A549 (cell line): ENCODE results near the gene CCT5. TPM values are rescaled to one million over a fixed set of nuclear protein-coding genes. Genes with fewer than 3 reads are reported as not detected.

Source experiments
- ATAC-seq, 2 experiments: fragments of 200-7000 bp in 1 of 2; fragments of >200 bp in 1 of 2; cut with Nextera tagmentation in 1 of 2; cut with Tn5 transposase in 1 of 2; 3 replicates each; pipeline versions ENCODE4 v1.8.0 to v1.9.1; 2018 to 2020; ENCODE audit warnings: mild to moderate bottlenecking in 1 of 2, moderate library complexity in 1 of 2
- CTCF ChIA-PET: fragments of 300-600 bp; sonication (Branson Sonifier 250); formaldehyde crosslinking; extraction: SDS; loops from one replicate; lab custom pipeline; 2021; ENCODE audit warnings: antibody characterized with exemption, inconsistent platforms; lab: Yijun Ruan, JAX
- POLR2A ChIA-PET: fragments of 350-600 bp; formaldehyde crosslinking; extraction: SDS; loops from one replicate; lab custom pipeline; 2021; ENCODE audit warnings: antibody characterized with exemption, inconsistent platforms; lab: Yijun Ruan, JAX
- DNase-seq, 2 experiments: peaks; one replicate each; pipeline versions ENCODE4 v3.0.0 to v3.0.0-alpha.2; 2011 to 2016; ENCODE audit warnings: low read depth in 1 of 2, low spot score in 1 of 2
- FAIRE-seq: peaks from 2 replicates; lab custom pipeline; 2011; peaks lifted over from hg19 to GRCh38; lab: Jason Lieb, UNC
- H3K27ac ChIP-seq, 2 experiments: fragments of >200 bp; sonication (Bioruptor Twin); formaldehyde crosslinking; 3 replicates each; pipeline ENCODE4 v1.5.1; 2016 to 2017
- H3K4me1 ChIP-seq: fragments of >200 bp; sonication (Bioruptor Twin); formaldehyde crosslinking; 3 replicates; pipeline ENCODE4 v1.6.1; 2016
- H3K4me2 ChIP-seq: fragments of >200 bp; sonication (Bioruptor Twin); formaldehyde crosslinking; 3 replicates; pipeline ENCODE4 v1.6.1; 2016
- H3K4me3 ChIP-seq: fragments of >200 bp; sonication (Bioruptor Twin); formaldehyde crosslinking; 3 replicates; pipeline ENCODE4 v1.5.1; 2016
- H3K9me3 ChIP-seq: fragments of >200 bp; sonication (Bioruptor Twin); formaldehyde crosslinking; 3 replicates; pipeline ENCODE4 v1.6.1; 2016
- CEBPB ChIP-seq, 2 experiments: fragments of >200 bp in 1 of 2; sonication (Bioruptor Twin) in 1 of 2; formaldehyde crosslinking in 1 of 2; IDR thresholded peaks; 2 replicates each; pipeline ENCODE4 v1.6.1; 2012 to 2016
- CHD4 ChIP-seq: fragments of 200-600 bp; sonication (generic); IDR thresholded peaks from 2 replicates; pipeline ENCODE4 v1.6.1; 2016; ENCODE audit warnings: antibody characterized with exemption, mild to moderate bottlenecking, borderline replicate concordance
- HOXB5 ChIP-seq: fragments of 250-450 bp; sonication (Bioruptor Pico); IDR thresholded peaks from 2 replicates; pipeline ENCODE4 v1.5.0; 2020; ENCODE audit warnings: mild to moderate bottlenecking, moderate library complexity
- JUN ChIP-seq, 2 experiments: fragments of >200 bp; sonication (Bioruptor Twin); formaldehyde crosslinking; IDR thresholded peaks; 2 replicates in 1 of 2; 3 replicates in 1 of 2; pipeline ENCODE4 v1.6.1; 2016 to 2017
- KDM1A ChIP-seq: fragments of 200-600 bp; sonication (generic); IDR thresholded peaks from 2 replicates; pipeline ENCODE4 v1.6.1; 2016; ENCODE audit warnings: low read depth, mild to moderate bottlenecking
- MAFK ChIP-seq: fragments of 450-650 bp; IDR thresholded peaks from 2 replicates; pipeline ENCODE4 v1.6.1; 2014; ENCODE audit not compliant: partially characterized antibody
- MAZ ChIP-seq: fragments of 150-350 bp; IDR thresholded peaks from 2 replicates; pipeline ENCODE4 v1.6.1; 2014; ENCODE audit warnings: antibody characterized with exemption, low read depth, low read length, borderline replicate concordance
- NFE2L2 ChIP-seq: fragments of 150-350 bp; conservative IDR thresholded peaks from 2 replicates; pipeline ENCODE4 v1.6.1; 2014; ENCODE audit warnings: low read length
- POLR2AphosphoS2 ChIP-seq: conservative IDR thresholded peaks from 2 replicates; pipeline ENCODE4 v1.6.1; 2012; ENCODE audit warnings: low read length, improper control_type of control experiment, inconsistent platforms
- RAD21 ChIP-seq, 2 experiments: fragments of >200 bp in 1 of 2; sonication (Bioruptor Twin) in 1 of 2; formaldehyde crosslinking in 1 of 2; IDR thresholded peaks in 1 of 2; conservative IDR thresholded peaks in 1 of 2; 2 replicates in 1 of 2; 3 replicates in 1 of 2; pipeline ENCODE4 v1.6.1; 2012 to 2018; ENCODE audit warnings: inconsistent platforms in 1 of 2
- RFX5 ChIP-seq: fragments of 450-650 bp; IDR thresholded peaks from 2 replicates; pipeline ENCODE4 v1.7.1; 2014; ENCODE audit warnings: antibody characterized with exemption, mild to moderate bottlenecking, moderate library complexity
- SREBF2 ChIP-seq: fragments of 450-650 bp; IDR thresholded peaks from 2 replicates; pipeline ENCODE4 v1.6.1; 2014; ENCODE audit warnings: mild to moderate bottlenecking, moderate library complexity
- ZC3H11A ChIP-seq: fragments of 450-650 bp; IDR thresholded peaks from 2 replicates; pipeline ENCODE4 v1.6.1; 2014; ENCODE audit warnings: antibody characterized with exemption, mild to moderate bottlenecking
- ZFP36 ChIP-seq: fragments of 450-650 bp; IDR thresholded peaks from 2 replicates; pipeline ENCODE4 v1.6.1; 2014; ENCODE audit warnings: borderline replicate concordance; ENCODE audit not compliant: partially characterized antibody
- WGBS: methylation state at CpG from one replicate; pipeline ENCODE4 v1.1.6; 2017; ENCODE audit errors: missing lambda C conversion rate; 5-methylcytosine and 5-hydroxymethylcytosine counted together
- polyA plus RNA-seq, 4 experiments: library from polyadenylated mRNA; depleted of rRNA in 3 of 4; stranded (reverse); fragments of >200 nt; fragmentation: RNase III in 1 of 4; extraction: RNeasy Plus Mini Kit Qiagen cat#74134 plus additional on column Dnase treatment in 1 of 4; gene quantifications; 2 replicates in 3 of 4; 3 replicates in 1 of 4; pipeline ENCODE4 v1.2.3, GENCODE V29; 2011 to 2017
- TF ChIP-seq, protein P1 (sequence below): fragments of 200-600 bp; sonication (generic); IDR thresholded peaks from 2 replicates; pipeline ENCODE4 v1.6.1; 2016; ENCODE audit warnings: antibody characterized with exemption, mild to moderate bottlenecking, moderate library complexity
- TF ChIP-seq, protein P2 (sequence below): fragments of 450-650 bp; IDR thresholded peaks from 2 replicates; pipeline ENCODE4 v1.6.1; 2014; ENCODE audit warnings: antibody characterized with exemption

The CCT5 gene
- polyA plus RNA-seq, 2 of the 4 experiments (the other 2 are of a cell fraction), result 730 to 858 TPM

DNA sequence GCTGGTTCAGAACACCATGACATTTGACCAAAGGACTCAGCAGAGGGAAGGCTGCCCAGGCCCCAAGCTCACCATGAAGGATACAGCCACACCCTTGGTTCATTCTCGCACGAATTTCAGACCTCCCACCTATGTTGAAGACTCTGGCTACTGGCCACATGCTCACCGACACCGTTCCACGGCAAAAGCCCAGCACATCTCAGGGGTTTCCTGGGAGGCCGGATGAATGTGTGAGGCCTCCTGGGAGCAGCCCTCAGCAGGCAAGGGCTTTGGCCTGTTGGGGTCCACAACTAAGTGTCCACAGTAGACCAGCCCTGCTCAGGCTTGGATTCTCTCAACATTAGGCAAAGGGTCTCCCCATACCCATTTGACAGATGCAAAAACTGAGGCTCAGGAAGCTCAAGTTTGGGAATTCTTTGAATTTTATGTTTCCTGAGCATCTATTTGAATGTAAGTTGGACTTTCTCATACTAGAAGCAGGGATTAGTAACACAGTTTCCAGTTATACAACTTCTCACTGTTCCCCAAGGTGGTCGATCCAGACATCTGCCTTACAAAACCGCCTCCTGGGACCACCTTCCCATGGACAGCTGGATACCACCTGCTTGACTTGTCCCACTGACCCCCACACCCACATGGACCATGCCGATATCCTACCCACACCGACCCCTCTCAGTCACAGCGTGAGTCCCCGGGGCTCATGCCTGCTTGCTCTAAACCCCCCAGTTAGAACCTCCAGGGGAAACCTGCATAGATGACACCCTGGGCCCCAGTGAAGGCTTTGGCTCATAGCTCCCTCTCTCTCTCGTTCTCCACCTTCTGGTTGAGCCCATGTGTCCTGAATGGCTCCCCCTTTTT is 27.9 kb downstream of the CCT5 start:
- H3K4me3 ChIP-seq, result no peak overlapping the region
- TF ChIP-seq CHD4 (no peak), KDM1A (0 out of 2 replicates have a peak, but pooled peaks have one; percentile 33), RAD21 (conservative IDR thresholded peaks at IDR 0.05 in 1 of 2, IDR thresholded peaks at IDR 0.05 in 1 of 2) (no peak)
- TF ChIP-seq, all 56 proteins: peak for 1
- Histone ChIP-seq H3K27ac (no peak overlapping the region), H3K4me2 (no peak overlapping the region), H3K4me1 (no peaks in the 10 kb centered on the region), H3K9me3 (no peaks in the 10 kb centered on the region)
- FAIRE-seq (no peak), ATAC-seq (no peak; a peak in 1 of 6 replicates), DNase-seq (no peak)
- ChIA-PET POLR2A (interaction anchor here (1.0 kb wide), 1 partner anchor 28 kb away, joined by 3 read pairs; the partner anchor contains the start of genes ATPSCKMT and CCT5), CTCF (interaction anchor here (1.5 kb wide), 2 partner anchors 9 to 147 kb away, joined by 3 to 8 read pairs; no protein-coding TSS in a partner anchor)
- WGBS, result 80% methylated on average over 13 of the region's 13 CpGs

DNA sequence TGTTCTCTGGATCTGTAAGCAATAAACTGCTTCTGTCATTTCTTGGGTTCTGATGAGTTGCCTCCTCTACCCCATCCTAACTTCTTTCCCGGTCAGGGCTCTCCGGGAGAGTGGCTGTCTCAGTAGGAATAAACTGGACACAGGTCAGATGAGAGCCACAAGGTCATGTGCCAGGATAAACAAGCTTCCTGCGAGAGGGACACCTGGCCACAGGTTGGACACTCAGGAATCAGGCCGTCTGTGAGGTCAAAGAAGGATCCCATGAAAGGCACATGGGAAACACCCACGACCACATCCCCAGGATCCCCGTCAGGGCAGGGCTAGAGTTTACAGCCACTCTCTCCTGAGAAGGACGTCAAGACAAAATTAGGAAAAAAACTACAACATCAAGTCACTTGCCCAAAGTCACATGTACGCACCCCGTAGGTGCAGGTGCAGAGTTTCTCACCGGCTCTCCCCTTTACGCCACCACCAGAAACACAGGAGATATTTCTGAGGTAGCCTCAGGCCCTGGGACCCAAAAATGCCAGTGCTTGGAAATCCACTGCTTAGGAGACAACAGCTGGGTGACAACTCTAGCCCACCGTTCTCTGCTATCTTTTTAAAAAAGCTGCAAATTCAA is 28.7 kb downstream of the CCT5 start:
- no peak for FAIRE-seq
- H3K4me2 ChIP-seq, result no peak overlapping the region
- H3K4me1 ChIP-seq, result no peaks in the 10 kb centered on the region
- no peak for ATAC-seq
- no peak for TF ChIP-seq ZC3H11A
- TF ChIP-seq POLR2AphosphoS2, result no peak
- TF ChIP-seq JUN (IDR thresholded peaks at IDR 0.05), result no peak
- TF ChIP-seq MAZ, result no peak
- no peak for TF ChIP-seq MAFK
- TF ChIP-seq, protein P1, sequence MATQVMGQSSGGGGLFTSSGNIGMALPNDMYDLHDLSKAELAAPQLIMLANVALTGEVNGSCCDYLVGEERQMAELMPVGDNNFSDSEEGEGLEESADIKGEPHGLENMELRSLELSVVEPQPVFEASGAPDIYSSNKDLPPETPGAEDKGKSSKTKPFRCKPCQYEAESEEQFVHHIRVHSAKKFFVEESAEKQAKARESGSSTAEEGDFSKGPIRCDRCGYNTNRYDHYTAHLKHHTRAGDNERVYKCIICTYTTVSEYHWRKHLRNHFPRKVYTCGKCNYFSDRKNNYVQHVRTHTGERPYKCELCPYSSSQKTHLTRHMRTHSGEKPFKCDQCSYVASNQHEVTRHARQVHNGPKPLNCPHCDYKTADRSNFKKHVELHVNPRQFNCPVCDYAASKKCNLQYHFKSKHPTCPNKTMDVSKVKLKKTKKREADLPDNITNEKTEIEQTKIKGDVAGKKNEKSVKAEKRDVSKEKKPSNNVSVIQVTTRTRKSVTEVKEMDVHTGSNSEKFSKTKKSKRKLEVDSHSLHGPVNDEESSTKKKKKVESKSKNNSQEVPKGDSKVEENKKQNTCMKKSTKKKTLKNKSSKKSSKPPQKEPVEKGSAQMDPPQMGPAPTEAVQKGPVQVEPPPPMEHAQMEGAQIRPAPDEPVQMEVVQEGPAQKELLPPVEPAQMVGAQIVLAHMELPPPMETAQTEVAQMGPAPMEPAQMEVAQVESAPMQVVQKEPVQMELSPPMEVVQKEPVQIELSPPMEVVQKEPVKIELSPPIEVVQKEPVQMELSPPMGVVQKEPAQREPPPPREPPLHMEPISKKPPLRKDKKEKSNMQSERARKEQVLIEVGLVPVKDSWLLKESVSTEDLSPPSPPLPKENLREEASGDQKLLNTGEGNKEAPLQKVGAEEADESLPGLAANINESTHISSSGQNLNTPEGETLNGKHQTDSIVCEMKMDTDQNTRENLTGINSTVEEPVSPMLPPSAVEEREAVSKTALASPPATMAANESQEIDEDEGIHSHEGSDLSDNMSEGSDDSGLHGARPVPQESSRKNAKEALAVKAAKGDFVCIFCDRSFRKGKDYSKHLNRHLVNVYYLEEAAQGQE, result no peak
- no peak for TF ChIP-seq RFX5
- TF ChIP-seq NFE2L2, result no peak
- TF ChIP-seq ZFP36, result no peak
- TF ChIP-seq CEBPB (IDR thresholded peaks at IDR 0.05), result no peak
- TF ChIP-seq HOXB5 (CRISPR knock-in tag), result no peak
- TF ChIP-seq, protein P2, sequence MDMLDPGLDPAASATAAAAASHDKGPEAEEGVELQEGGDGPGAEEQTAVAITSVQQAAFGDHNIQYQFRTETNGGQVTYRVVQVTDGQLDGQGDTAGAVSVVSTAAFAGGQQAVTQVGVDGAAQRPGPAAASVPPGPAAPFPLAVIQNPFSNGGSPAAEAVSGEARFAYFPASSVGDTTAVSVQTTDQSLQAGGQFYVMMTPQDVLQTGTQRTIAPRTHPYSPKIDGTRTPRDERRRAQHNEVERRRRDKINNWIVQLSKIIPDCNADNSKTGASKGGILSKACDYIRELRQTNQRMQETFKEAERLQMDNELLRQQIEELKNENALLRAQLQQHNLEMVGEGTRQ, result no peak
- no peak for TF ChIP-seq SREBF2
- TF ChIP-seq, all 56 proteins: peak for 0
- Histone ChIP-seq H3K9me3 (no peaks in the 10 kb centered on the region), H3K27ac (no peak overlapping the region), H3K4me3 (no peak overlapping the region)
- 81% methylated on average over 12 of the region's 12 CpGs for WGBS
- CTCF ChIA-PET, result interaction anchor here (0.6 to 1.5 kb wide), 5 partner anchors 9 to 1051 kb away, joined by 3 to 8 read pairs (median 3); no protein-coding TSS in a partner anchor
- DNase-seq, result no peak
- POLR2A ChIA-PET, result interaction anchor here (1.0 kb wide), 1 partner anchor 29 kb away, joined by 3 read pairs; the partner anchor contains the start of genes ATPSCKMT and CCT5
